ELF-1 (cell line): ENCODE measurements around the gene MRPL44.
A peak's percentile ranks its signal among the peaks of the same experiment; 100 is the strongest.

Source experiments
- DNase-seq: peaks from one replicate; pipeline ENCODE4 v3.0.0-alpha.2; 2016; ENCODE audit warnings: low read depth, low spot score

The MRPL44 gene

DNA sequence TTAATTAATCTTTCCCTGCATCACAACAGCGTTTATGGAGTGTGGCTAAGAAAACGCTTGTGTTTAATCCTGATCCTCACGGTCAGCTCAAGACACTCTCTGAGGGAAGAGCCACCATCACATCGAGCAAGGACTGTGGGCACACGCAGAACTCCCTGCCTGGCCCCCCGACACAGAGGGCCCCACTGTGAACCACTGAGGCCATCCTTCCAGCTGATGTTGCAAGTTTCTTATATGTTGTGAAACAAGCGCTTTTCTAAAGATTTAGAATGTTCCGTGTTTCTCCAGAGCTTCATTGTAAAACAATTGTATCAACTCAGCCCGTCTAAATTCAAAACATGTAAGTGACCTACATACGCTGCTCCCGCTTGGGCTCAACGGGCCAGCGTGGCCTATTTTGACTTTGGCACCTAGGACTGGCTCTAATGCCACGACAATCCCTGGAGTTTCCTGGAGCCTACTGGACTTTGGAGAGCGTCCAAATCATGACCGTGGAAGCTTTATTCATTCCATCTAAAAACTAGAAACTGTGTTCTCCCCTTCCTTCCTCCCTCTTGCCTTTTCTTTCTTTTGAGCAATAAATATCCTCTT, 46.9 kb downstream of the MRPL44 start:
- DNase-seq = no peak

DNA sequence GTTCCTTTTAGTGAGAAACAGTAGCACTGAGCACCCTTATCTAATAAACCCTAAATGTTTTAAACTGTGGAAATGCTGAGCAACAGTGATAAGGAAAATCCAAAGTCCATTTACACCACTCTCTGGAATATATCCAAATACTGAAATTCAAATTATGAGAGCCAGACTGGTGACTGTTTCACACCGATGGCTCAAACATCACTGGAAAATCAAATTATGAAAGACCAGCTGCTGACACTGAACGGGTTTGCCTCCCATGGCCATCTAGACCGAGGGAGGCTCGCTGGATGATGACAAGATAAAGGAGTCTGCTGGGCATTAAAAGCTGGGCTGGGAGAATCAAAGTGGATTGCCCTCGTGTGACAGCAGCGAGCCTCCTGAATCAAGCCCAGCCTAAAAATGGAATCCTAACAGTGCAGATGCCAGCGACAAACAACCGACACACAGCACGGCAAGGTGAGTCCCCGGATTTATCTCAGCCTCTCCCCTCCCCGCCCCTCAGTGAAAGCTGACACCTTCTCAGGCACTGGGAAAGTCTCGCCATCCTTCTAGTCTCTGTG, 51.5 kb downstream of the MRPL44 start:
- DNase-seq = peak; percentile 52

- no peak for DNase-seq
Measured at GRCh38 chr2:224009605-224010315, 52.5 kb downstream of the MRPL44 start.

DNA sequence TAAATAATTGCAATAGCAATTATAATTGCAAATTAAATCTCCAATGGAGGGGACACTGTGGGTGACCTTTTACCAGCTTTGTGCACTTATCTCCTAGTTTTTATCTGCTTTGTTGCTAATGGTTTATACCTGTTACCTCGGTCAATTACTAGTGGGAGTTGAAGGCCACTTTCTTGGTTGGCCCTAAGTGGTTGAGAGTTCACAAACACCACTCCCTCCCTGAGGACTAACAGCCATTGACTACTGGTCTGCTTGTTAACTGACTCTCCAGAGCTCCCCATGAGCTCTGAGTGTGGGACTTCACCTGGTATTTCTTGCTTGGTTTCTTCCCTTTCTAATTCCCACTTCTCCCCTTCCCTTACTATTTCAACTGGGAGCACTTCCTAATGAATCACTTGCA, 54.6 kb downstream of the MRPL44 start:
- DNase-seq = no peak

GRCh38 chr2:224014336-224014735, 57.1 kb downstream of the MRPL44 start:
- no peak for DNase-seq

GRCh38 chr2:224016963-224017362, 59.7 kb downstream of the MRPL44 start:
- no peak for DNase-seq
